DMS153 treated with DMSO at 0.1 percent for 48 hours (cell line): ENCODE results near the gene MACROD2.
A peak's percentile ranks its signal among the peaks of the same experiment; 100 is the strongest.
"Not testable (repeated sequence)": the region's sequence is repeated elsewhere in the genome, so short reads cannot be mapped to it uniquely, and the experiment has no call there.

Source experiments
- DNase-seq: peaks from one replicate; lab custom pipeline; 2025; ENCODE audit not compliant: unreplicated experiment; lab: John Stamatoyannopoulos, UW

The MACROD2 gene

DNA sequence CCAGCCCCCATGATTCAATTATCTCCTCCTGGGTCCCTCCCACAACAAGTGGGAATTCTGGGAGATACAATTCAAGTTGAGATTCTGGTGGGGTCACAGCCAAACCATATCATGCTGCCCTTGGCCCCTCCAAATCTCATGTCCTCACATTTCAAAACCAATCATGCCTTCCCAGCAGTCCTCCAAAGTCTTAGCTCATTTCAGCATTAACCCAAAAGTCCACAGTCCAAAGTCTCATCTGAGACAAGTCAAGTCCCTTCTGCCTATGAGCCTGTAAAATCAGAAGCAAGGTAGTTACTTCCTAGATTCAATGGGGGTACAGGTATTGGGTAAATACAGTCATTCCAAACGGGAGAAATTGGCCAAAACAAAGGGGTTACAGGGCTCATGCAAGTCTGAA lies 1021.6 kb downstream of the MACROD2 start:
- not testable (repeated sequence) for DNase-seq

DNA sequence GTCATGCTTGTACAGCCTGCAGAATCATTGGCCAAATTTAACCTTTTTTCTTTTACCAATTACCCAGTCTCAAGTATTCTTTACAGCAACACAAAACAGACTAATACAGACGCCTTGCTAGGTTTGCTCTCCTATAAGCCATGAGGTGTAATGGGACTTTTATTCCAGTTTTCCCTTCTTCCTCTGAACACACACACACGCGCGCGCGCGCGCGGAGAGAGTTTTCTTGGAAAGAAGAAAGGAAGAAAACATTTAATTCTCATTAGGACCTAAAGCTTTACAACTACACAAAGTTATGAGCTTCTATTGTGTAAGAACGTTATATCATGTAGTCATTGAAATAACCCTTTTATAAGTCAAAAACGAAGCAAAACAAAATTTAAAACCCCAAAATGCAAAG lies 1023.6 kb downstream of the MACROD2 start:
- DNase-seq, result no peak

DNA sequence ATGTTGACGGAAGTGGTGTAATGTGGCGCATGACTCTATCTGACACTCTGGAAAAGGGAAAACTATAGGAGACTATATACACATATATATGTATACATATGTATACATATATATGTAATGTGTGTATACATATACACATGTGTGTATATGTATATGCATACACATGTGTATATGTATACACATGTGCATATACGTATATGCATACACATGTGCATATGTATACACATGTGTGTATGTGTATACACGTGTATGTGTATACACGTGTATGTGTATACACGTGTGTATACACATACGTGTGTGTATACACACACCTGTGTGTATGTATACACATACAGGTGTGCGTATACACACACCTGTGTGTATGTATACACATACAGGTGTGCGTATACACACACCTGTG lies 1025.5 kb downstream of the MACROD2 start:
- no peak for DNase-seq

DNA sequence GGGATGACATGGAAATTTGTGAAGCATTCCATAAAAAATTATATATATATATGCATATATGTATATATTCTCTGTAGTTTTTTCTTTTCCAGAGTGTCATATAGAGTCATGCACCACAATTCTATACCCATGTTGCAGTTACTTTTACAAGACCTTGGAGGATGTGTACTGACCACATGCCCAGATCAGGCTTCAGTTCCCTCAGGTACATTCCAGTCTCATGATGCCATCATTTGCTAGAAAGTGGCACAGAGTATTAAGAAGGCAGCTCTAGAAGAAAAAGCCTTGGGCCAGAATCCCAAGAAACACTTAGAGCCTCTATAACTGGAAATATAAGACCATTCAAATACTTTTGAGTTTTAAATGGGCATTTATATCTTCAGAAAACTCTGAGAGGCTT lies 1027.6 kb downstream of the MACROD2 start:
- no peak for DNase-seq

DNA sequence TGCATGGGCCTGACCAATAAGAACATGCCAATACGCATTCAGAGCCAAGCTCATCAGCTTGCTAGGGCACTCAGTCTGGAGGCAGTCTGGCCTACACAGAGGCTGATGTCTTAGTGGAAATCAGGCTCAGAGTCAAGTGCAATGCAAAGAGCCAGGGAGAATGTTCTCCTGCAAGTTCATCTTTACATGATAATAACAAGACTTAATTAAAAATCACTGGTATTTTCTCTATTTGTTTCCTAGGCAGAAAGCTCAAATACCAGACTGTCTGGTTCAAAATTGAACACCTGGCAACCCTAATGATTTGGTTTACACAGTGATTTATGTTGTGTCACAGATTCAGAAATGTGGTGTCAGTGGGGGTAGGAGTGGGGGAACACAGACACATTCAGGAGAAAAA lies 1031.4 kb downstream of the MACROD2 start:
- DNase-seq, result no peak

DNA sequence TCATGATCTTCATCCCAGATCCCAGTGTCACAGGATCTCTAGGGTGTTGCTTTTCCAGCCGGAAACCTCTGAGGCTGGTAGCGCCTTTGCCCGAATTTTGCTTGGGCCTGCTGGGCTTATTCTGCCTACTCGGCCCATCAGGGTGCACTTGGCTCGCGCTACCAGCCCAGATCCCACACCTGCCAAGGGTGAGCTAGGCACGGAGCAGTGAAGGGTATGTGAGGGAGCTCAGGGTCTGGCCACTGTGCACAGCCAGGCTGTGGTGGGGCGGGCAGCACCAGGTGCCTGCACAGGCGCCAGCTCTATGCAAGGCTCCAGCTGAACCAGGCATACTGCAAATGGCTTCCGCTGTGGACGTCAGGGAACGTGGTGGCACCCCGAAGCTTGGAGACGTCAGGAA lies 1035.5 kb downstream of the MACROD2 start:
- DNase-seq, result no peak

DNA sequence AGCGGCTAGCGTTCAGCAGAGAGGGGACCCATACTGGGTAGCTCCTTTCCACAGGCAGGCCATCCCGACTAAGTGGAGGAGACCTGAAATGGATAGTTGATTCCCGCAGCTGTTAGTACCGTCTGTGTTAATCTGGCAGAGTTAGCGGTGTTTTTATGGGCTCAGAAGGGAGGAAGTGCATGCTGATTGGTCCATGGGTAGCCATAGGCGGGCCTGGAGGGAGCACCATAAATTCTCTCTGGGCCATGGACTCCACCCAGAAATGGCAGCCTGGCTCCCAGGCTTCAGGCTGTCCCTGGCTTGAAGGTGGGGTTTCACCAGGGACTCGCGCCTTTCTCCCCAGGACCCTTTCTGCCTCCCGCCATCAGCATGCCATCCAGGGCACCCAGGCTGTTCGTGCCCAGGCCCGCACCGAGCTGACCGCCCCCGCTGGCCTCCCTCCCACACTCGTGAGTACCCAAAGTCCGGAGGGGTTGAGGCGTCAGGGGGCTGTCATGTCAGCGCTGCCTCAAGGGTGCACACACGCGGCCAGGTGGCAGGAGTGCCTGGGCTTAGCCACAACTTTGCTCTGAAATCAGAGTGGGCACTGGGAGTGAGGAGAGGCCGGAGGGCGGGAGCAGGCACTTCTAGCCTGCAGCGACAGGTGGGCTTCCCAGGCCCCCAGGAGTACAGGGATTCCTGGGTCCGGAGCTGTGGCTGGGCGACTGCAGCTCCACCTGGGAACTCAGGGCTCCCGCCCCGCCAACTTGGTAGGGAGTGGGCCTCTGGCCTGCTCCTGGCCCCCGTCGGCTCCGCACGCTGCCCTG lies 1036.4 kb downstream of the MACROD2 start:
- no peak for DNase-seq

DNA sequence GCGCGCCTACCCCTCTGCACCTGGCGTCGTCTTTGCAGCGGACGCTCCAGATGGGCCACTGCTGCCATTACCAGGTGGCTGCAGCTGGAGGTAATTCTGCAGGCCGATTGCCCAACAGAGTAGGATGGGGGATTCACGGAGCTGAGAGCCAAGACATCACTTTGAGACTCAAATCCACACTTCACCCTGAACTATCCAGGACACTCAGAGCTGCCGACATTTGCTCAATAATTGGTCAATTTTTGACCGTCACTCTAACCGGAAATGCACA lies 1037.0 kb downstream of the MACROD2 start:
- no peak for DNase-seq

DNA sequence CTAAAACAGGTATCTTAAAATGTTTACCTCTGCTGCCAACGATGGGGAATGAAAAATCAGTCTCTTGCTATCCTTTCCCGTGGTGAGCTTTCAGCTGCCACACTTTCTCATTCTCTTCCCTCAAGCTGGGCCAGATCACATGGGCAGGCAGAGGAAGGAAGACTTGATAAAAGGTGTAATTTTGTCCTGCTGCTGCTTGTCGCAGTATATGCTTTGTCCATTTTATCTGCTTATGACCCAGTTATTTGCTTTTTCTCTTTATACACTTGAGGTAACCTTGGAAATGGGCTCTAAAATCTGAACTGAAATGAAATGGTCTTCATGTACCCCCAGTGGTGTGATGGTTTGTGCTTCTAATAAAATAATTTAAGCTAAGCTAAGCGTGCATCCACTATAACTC lies 1038.0 kb downstream of the MACROD2 start:
- DNase-seq, result no peak

DNA sequence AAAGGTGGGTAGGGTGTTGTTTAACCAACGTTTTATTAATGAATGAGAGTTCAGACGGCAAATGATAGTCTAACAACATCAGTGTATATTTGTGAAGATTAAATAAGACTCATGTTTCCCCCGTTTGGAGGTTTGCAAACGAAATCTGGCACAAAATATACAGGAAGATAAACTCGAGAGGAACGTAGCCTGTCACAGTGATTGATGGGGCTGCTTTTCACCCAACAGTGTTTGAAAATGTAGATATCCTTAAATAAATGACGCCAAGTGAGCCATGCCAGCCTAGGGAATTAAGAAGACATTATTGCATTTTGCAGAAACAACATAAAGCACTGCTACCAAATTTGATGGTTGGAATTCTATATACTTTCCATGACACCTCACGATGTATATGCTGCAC lies 1038.6 kb downstream of the MACROD2 start:
- DNase-seq, result peak; percentile 54

DNA sequence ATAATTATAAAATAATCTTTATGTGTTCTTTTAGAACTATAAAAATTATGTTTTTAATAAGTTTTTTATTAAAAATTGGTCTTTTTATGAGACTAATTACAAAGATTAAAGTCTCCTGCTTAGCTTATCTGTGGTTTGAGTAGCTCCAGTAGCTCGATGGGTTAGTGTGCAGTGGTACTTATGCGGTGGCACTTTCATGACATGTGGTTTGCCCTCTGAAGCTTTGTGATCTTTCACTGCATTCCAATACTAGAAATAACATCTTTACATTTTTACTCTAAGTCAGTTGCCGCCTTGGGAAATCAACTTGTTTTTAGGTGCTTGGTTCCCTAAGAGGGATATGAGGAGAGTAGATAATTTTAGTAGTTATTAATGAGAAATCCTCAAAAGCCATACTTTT lies 1041.6 kb downstream of the MACROD2 start:
- DNase-seq, result no peak

DNA sequence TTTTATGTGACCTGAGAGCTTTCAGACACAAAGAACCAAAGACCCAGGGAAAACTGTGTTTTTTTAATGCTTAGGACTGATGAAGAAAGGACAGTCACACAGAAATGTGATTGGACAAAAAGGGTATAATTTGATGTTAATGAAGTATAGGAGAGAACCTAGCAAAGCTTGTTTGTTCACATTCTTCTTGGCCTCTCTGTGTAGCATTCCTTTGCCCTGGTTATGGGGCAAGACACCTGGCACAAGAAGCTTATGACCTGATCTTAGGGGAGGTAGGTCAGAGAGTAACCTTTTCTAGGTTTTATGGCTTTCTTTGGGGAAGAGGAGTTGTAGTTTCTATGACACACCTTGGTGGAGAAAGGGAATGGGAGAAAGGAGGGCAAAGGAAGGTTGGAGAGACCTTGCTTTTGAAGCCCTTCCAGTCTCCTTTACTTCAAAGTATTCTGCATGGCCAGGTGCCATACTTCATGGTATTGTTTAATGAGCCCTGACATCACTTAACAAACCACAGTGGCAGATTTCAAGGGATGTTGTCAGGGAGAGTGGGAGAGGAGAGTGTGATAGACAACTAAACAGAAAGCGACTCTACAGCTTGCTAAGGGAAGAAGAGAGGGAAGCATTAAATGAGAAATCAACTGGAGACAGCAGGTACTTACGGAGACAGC lies 1043.9 kb downstream of the MACROD2 start:
- no peak for DNase-seq

DNA sequence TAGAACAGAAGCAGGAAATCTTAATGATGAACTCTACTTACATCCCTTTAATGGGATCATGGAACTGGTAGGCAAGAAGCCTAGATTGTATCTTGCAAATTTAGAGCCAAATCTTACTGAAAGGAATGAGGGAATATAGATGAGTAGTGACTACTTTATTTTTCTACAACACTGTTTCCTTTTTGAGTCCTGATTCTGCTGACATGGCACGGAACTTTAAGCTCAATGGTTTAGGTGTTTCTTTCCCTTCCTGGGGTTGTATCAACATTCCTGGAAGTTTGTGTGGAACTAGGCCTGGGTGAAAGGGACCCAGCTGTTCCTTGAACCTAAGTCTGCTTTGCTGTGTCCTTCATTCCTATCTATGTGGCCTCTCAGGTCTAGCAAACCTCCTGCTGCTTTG lies 1047.4 kb downstream of the MACROD2 start:
- no peak for DNase-seq

DNA sequence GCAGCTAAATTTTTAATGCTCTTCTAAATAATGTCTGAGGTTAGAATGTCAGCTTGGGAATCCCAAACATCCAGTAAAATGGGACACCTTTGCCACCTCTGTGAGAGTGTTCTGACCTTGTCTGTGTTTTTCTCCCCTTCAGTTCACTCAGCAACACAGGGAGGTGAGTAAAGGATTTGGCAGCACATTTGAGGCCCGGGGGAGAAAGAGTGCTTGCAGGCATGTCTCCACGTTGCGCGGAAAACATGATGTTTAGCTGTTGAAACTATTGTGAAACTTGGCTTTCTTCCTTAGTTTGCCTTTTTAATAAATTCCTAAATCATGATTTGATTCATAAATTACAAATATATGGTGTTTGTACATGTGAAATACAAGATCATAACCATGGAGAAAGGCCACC lies 1049.9 kb downstream of the MACROD2 start:
- no peak for DNase-seq

DNA sequence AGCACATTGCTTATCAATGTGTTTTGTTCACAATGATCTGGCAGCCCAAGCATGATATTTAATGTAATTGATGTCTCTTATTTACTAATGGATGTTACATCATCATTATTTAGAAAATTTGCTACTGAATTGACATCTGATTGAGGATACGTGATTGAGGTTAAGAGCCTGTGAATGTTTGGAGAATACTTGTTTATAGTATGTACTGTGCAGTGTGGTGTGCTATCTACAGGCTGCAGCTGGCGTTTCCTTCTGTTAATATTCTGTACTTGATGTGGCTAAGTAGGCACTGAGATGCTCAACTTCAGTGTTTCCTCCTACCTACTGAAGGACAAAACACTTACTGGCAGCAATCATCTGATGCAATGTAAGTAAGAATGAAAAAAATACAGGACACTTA lies 1051.7 kb downstream of the MACROD2 start:
- no peak for DNase-seq

DNA sequence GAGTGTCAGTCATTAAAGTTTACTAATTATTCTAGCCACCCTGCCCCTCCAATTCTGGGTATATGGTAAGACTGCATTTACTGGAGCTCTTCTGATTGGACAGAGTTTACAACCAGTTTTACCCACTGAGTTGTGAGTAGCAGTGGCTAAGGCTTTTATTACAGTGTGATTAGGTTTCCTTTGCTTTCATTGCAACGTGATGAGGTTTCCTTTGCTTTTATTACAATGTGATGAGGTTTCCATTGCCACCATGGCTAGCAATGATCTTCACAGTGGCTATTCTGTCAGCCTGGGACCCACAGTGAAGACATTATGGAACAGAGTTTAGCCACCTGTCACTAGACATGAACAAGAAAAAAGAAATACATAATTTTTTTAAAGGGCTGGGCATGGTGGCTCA lies 1052.3 kb downstream of the MACROD2 start:
- DNase-seq, result no peak

DNA sequence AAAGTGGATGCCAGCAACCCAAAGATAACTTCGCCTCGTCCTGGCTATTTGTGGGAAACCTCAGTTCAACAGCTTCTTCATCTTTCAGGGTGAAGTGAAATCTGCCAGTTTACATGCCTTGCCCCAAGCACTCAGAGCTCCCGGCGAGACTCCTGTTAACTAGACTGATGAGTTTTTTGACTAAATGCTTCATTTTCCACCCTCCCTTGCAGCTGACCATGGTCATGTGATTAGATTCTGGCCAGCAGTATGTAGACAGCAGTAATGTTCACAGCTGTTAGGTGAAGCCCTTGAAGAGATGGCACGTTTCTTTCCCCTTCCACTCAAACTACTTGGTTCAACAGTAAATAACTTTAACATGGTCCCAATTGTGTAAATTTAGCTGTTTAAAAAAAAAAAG lies 1060.9 kb downstream of the MACROD2 start:
- DNase-seq, result no peak

DNA sequence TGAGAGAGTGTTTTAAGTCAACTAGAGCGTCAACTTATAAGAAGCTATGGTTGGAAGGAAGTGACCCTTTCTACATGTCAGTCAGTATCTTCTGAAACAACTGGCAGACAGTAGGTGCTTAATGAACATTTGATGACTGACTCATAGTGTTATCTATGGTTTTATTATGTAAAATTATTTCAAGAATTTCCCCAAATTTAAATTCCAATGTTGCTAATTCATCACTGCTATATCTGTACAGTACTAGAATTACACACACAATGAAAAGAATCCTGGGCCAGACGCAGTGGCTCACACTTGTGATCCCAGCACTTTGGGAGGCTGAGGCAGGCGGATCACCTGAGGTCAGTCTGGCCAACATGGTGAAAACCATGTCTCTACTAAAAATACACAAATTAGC lies 1063.5 kb downstream of the MACROD2 start:
- no peak for DNase-seq

DNA sequence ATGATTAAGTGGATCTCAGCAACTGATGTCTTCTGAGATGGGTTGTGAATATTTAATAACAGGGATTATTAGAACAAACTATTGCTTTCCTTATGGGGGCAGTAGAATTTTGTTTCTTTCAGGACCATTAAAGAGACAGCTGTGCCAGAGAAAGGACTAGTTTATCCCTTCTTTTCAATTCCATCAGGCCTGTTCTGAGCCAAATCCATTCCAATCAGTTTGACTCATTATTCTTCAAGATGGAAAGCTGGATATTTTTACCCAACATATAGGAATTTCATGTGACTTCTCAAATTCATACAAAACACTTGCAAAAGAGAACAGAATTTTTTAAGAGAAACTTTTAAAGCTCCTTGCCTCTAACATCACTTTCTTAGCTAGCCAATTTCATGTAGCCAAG lies 1064.1 kb downstream of the MACROD2 start:
- DNase-seq, result no peak

DNA sequence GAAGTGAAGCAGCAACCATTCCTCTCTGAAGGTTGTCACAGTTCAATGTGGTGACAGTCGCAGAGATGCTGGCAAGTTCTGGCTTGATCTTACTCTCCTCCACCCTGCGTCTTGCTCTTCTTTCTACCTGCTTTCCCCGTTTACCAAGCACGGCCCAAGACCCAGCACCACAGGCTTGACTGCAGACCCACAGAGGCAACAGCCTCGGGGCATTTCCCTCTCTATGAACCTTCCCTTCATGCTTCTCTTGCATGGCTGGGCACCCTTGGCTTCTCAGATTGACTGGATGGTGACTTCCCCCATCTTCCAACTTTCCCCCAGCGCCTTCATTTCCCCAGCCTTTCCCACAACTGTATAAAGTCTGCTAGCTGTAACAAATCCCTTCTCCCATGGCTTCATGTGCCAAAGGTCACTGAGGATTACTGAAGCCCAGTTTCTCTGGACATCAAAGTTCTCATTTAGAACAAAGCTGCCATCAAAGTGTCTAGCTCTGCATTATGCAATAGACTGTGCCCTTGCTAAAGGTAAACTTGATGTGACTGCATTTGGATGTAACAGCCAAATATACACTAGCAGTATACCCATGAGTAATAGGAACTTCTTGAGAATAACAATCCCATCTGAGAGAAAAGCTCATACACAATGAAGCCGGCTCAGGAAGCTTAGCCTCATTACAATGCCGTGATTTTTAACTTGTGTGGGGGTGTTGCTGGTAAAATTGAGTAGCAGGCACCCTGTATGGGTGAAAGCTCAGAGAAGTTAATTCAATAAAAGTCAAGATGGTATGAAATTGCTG lies 1065.1 kb downstream of the MACROD2 start:
- DNase-seq, result no peak

DNA sequence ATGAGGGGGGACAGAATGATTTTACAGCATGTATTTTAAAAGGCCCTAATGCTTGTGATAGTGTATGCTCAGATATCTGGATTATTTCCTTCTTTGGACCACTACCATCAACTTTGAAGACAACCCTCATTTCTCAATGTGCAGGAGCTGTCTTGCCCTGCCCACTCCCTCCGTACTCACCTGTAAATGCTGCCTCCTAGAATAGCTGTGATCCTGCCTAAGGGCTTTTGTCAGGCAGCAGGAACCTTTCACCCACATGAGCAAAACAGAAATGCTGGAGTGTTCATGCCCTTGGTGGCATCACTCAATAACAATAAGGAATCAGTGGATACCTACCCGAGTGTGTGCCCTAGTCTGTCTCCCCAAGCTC lies 1065.7 kb downstream of the MACROD2 start:
- DNase-seq, result no peak

DNA sequence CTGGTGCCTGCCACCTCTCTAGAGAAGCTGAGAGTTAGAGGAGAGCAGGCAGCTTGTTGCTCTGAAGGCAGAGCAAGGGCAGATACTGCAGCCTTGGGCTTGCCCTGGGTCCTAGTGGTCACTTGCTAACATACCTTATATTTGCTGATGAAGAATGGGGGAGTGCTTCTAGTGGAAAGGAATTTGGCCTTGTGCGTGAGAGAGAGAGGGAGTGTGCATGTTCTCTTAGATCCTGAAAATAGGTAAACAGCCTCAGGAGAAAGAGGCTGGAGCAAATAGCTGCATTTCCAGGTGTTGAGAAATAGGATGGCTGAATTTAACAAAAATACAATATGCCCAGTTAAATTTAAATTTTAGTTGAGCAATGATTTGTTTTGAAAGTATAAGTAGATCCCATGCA lies 1066.6 kb downstream of the MACROD2 start:
- no peak for DNase-seq
